ENCODE results near the gene GPATCH8.

The GPATCH8 gene

GRCh38 chr17:44469676-44470075, 33.5 kb downstream of the GPATCH8 start:
- ATAC-seq: peak; percentile 38
- TF ChIP-seq, protein P1, sequence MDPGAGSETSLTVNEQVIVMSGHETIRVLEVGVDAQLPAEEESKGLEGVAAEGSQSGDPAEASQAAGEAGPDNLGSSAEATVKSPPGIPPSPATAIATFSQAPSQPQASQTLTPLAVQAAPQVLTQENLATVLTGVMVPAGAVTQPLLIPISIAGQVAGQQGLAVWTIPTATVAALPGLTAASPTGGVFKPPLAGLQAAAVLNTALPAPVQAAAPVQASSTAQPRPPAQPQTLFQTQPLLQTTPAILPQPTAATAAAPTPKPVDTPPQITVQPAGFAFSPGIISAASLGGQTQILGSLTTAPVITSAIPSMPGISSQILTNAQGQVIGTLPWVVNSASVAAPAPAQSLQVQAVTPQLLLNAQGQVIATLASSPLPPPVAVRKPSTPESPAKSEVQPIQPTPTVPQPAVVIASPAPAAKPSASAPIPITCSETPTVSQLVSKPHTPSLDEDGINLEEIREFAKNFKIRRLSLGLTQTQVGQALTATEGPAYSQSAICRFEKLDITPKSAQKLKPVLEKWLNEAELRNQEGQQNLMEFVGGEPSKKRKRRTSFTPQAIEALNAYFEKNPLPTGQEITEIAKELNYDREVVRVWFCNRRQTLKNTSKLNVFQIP (CRISPR knock-in tag; IDR thresholded peaks at IDR 0.05; ENCODE audit: borderline replicate concordance, low read depth): no peak
- TF ChIP-seq ISL1 (CRISPR knock-in tag; IDR thresholded peaks at IDR 0.05): 0 out of 2 replicates have a peak, but pooled peaks have one; percentile 14
- TF ChIP-seq CSRNP3 (CRISPR knock-in tag; IDR thresholded peaks at IDR 0.05): no peak
- no peak for TF ChIP-seq SNAI2 (CRISPR knock-in tag; IDR thresholded peaks at IDR 0.05)
- no peak for TF ChIP-seq CSDC2 (CRISPR knock-in tag; IDR thresholded peaks at IDR 0.05)

GRCh38 chr17:44467108-44467507, 36.1 kb downstream of the GPATCH8 start:
- ATAC-seq: no peak
- TF ChIP-seq, protein P2, sequence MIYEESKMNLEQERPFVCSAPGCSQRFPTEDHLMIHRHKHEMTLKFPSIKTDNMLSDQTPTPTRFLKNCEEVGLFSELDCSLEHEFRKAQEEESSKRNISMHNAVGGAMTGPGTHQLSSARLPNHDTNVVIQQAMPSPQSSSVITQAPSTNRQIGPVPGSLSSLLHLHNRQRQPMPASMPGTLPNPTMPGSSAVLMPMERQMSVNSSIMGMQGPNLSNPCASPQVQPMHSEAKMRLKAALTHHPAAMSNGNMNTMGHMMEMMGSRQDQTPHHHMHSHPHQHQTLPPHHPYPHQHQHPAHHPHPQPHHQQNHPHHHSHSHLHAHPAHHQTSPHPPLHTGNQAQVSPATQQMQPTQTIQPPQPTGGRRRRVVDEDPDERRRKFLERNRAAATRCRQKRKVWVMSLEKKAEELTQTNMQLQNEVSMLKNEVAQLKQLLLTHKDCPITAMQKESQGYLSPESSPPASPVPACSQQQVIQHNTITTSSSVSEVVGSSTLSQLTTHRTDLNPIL (CRISPR knock-in tag; IDR thresholded peaks at IDR 0.05; ENCODE audit: low read depth): no peak
- TF ChIP-seq PPARA (CRISPR knock-in tag; IDR thresholded peaks at IDR 0.05; ENCODE audit: borderline replicate concordance): no peak
- no peak for TF ChIP-seq ZNF565 (CRISPR knock-in tag; conservative IDR thresholded peaks at IDR 0.05; ENCODE audit: low read depth)
- TF ChIP-seq BACH2 (CRISPR knock-in tag; IDR thresholded peaks at IDR 0.05; ENCODE audit: borderline replicate concordance): no peak
- no peak for TF ChIP-seq ZNF8 (CRISPR knock-in tag; IDR thresholded peaks at IDR 0.05)
- no peak for TF ChIP-seq ZFP3 (CRISPR knock-in tag; IDR thresholded peaks at IDR 0.05)
- TF ChIP-seq TOX (CRISPR knock-in tag; IDR thresholded peaks at IDR 0.05; ENCODE audit: borderline replicate concordance): no peak
- TF ChIP-seq SNAI2 (CRISPR knock-in tag; IDR thresholded peaks at IDR 0.05): no peak
- TF ChIP-seq PATZ1 (CRISPR knock-in tag; IDR thresholded peaks at IDR 0.05; ENCODE audit: borderline replicate concordance): no peak
- no peak for TF ChIP-seq ISL1 (CRISPR knock-in tag; IDR thresholded peaks at IDR 0.05)
- TF ChIP-seq, protein P1 (CRISPR knock-in tag; IDR thresholded peaks at IDR 0.05; ENCODE audit: borderline replicate concordance, low read depth): no peak
- TF ChIP-seq ZFP30 (CRISPR knock-in tag; IDR thresholded peaks at IDR 0.05): no peak
- TF ChIP-seq TSHZ2 (CRISPR knock-in tag; IDR thresholded peaks at IDR 0.05): no peak
- no peak for TF ChIP-seq RARB (CRISPR knock-in tag; IDR thresholded peaks at IDR 0.05)
- TF ChIP-seq TCF4 (CRISPR knock-in tag; IDR thresholded peaks at IDR 0.05; ENCODE audit: borderline replicate concordance): no peak
- TF ChIP-seq ZC3H10 (CRISPR knock-in tag; IDR thresholded peaks at IDR 0.05): no peak
- no peak for TF ChIP-seq ARNTL (CRISPR knock-in tag; IDR thresholded peaks at IDR 0.05; ENCODE audit: borderline replicate concordance, low read depth)
- no peak for TF ChIP-seq ZNF70 (CRISPR knock-in tag; IDR thresholded peaks at IDR 0.05)
- no peak for TF ChIP-seq CSDC2 (CRISPR knock-in tag; IDR thresholded peaks at IDR 0.05)

Data from SK-N-SH treated with all-trans-retinoic acid at 6 μM for 48 hours (cell line).